ENCODE data around the gene PRKCQ.
"Not testable (repeated sequence)": the region's sequence is repeated elsewhere in the genome, so short reads cannot be mapped to it uniquely, and the experiment has no call there.

- TF ChIP-seq CTCF (IDR thresholded peaks at IDR 0.05; ENCODE audit: poor library complexity); EZH2phosphoT487 (IDR thresholded peaks at IDR 0.05; ENCODE audit: low read depth, severe bottlenecking, unreplicated experiment): not testable (repeated sequence)
These were observed 140.2 kb downstream of the PRKCQ start for GRCh38 chr10:6439875-6440274.

Measured in hepatocyte (in vitro differentiated cells).